H1 (cell line): ENCODE data around the gene CFAP92. TPM values are rescaled to one million over a fixed set of nuclear protein-coding genes. Genes with fewer than 3 reads are reported as not detected.
A peak's percentile ranks its signal among the peaks of the same experiment; 100 is the strongest.

Experiments
- CTCF ChIA-PET: fragments of 300-600 bp; sonication (Branson Sonifier 250); formaldehyde crosslinking; loops from one replicate; lab custom pipeline; 2021; ENCODE audit not compliant: partially characterized antibody; lab: Charles Lee
- POLR2A ChIA-PET: fragments of 300-600 bp; sonication (Branson Sonifier 250); formaldehyde crosslinking; loops from one replicate; lab custom pipeline; 2021; ENCODE audit warnings: inconsistent platforms; ENCODE audit not compliant: partially characterized antibody; lab: Charles Lee
- DNase-seq, 2 experiments: peaks; one replicate each; pipeline versions ENCODE4 v3.0.0 to v3.0.0-alpha.2; 2010 to 2022; ENCODE audit warnings: low spot score in 2 of 2, low read depth in 1 of 2, mixed read lengths in 1 of 2
- FAIRE-seq: peaks from 2 replicates; lab custom pipeline; 2011; peaks lifted over from hg19 to GRCh38; lab: Jason Lieb, UNC
- H2AFZ ChIP-seq: 2 replicates; pipeline ENCODE4 v1.8.1; 2012; ENCODE audit warnings: low read length, inconsistent platforms
- H2AK5ac ChIP-seq: 2 replicates; pipeline ENCODE4 v1.6.1; 2013; ENCODE audit warnings: low read depth, low read length
- H2BK120ac ChIP-seq: replicated peaks from 2 replicates; pipeline ENCODE3; 2013; ENCODE audit warnings: low read depth, low read length, inconsistent platforms
- H2BK12ac ChIP-seq: 2 replicates; pipeline ENCODE4 v1.6.1; 2013; ENCODE audit warnings: low read depth, low read length
- H2BK15ac ChIP-seq: 2 replicates; pipeline ENCODE4 v1.6.1; 2013; ENCODE audit warnings: low read length
- H2BK20ac ChIP-seq: 2 replicates; pipeline ENCODE4 v1.6.1; 2013; ENCODE audit warnings: low read length
- H2BK5ac ChIP-seq: 2 replicates; pipeline ENCODE4 v1.6.1; 2013; ENCODE audit warnings: low read depth, low read length
- H3K14ac ChIP-seq: 2 replicates; pipeline ENCODE4 v1.6.1; 2013; ENCODE audit warnings: inconsistent platforms; ENCODE audit not compliant: insufficient read length
- H3K18ac ChIP-seq: 2 replicates; pipeline ENCODE4 v1.6.1; 2013; ENCODE audit warnings: low read length; ENCODE audit errors: extremely low read depth
- H3K23ac ChIP-seq: 2 replicates; pipeline ENCODE4 v1.6.1; 2013; ENCODE audit warnings: inconsistent platforms; ENCODE audit not compliant: insufficient read length
- H3K23me2 ChIP-seq: 2 replicates; pipeline ENCODE4 v1.6.1; 2013; ENCODE audit warnings: low read depth, low read length
- H3K27ac ChIP-seq: 2 replicates; pipeline ENCODE4 v1.6.1; 2011; ENCODE audit warnings: low read depth, low read length, inconsistent platforms
- H3K27me3 ChIP-seq, 4 experiments: replicated peaks in 1 of 4; 1 replicate in 1 of 4; 2 replicates in 3 of 4; pipeline versions ENCODE4 v1.6.1 to v1.8.1; 2011 to 2013; ENCODE audit warnings: low read length in 3 of 4, mild to moderate bottlenecking in 3 of 4, inconsistent platforms in 2 of 4, mixed read lengths in 2 of 4, moderate library complexity in 1 of 4; ENCODE audit not compliant: control insufficient read depth in 3 of 4, insufficient read depth in 3 of 4; ENCODE audit errors: extremely low read depth in 1 of 4
- H3K36me3 ChIP-seq, 4 experiments: 2 replicates each; pipeline versions ENCODE4 v1.6.1 to v1.8.1; 2011 to 2013; ENCODE audit warnings: mild to moderate bottlenecking in 4 of 4, low read length in 3 of 4, moderate library complexity in 2 of 4, control low read depth in 1 of 4, inconsistent platforms in 1 of 4; ENCODE audit not compliant: insufficient read depth in 4 of 4, control insufficient read depth in 2 of 4
- H3K4ac ChIP-seq: replicated peaks from 2 replicates; pipeline ENCODE3; 2013; ENCODE audit warnings: low read length, low read depth, mixed read lengths, inconsistent platforms; ENCODE audit not compliant: insufficient read length
- H3K4me1 ChIP-seq, 4 experiments: replicated peaks in 1 of 4; 1 replicate in 1 of 4; 2 replicates in 3 of 4; pipeline versions ENCODE4 v1.6.1 to v1.8.1; 2011 to 2013; ENCODE audit warnings: low read length in 3 of 4, inconsistent platforms in 2 of 4, mixed read lengths in 1 of 4; ENCODE audit not compliant: insufficient read depth in 4 of 4, control insufficient read depth in 3 of 4
- H3K4me2 ChIP-seq, 2 experiments: 2 replicates each; pipeline versions ENCODE4 v1.6.1 to v1.8.1; 2011 to 2013; ENCODE audit warnings: low read depth in 2 of 2, low read length in 2 of 2, control low read depth in 1 of 2, inconsistent platforms in 1 of 2, mild to moderate bottlenecking in 1 of 2; ENCODE audit not compliant: insufficient read depth in 1 of 2
- H3K4me3 ChIP-seq, 4 experiments: fragments of 200-600, 300-600 bp in 1 of 4; sonication (generic), shearing (Covaris generic), sonication (Bioruptor Twin) in 1 of 4; 2 replicates each; pipeline versions ENCODE4 v1.5.1 to v1.8.1; 2011 to 2016; ENCODE audit warnings: low read length in 4 of 4, low read depth in 3 of 4, control low read depth in 2 of 4, inconsistent platforms in 2 of 4, mild to moderate bottlenecking in 2 of 4, mixed read lengths in 1 of 4, moderate library complexity in 1 of 4; ENCODE audit not compliant: insufficient read depth in 2 of 4; ENCODE audit errors: extremely low read depth in 1 of 4
- H3K56ac ChIP-seq: replicated peaks from 2 replicates; pipeline ENCODE3; 2013; ENCODE audit warnings: low read depth, mild to moderate bottlenecking, mixed read lengths, low read length, inconsistent platforms; ENCODE audit not compliant: insufficient read length
- H3K79me1 ChIP-seq: 2 replicates; pipeline ENCODE4 v1.6.1; 2013; ENCODE audit warnings: low read depth, low read length, control low read depth
- H3K79me2 ChIP-seq, 2 experiments: 2 replicates each; pipeline versions ENCODE4 v1.6.1 to v1.8.1; 2012 to 2013; ENCODE audit warnings: low read length in 2 of 2, mild to moderate bottlenecking in 2 of 2, inconsistent platforms in 1 of 2; ENCODE audit not compliant: insufficient read depth in 2 of 2, control insufficient read depth in 1 of 2
- H3K9ac ChIP-seq, 4 experiments: replicated peaks in 1 of 4; 1 replicate in 1 of 4; 2 replicates in 3 of 4; pipeline versions ENCODE4 v1.6.1 to v1.8.1; 2011 to 2013; ENCODE audit warnings: low read depth in 3 of 4, low read length in 3 of 4, control low read depth in 2 of 4, mild to moderate bottlenecking in 2 of 4, moderate library complexity in 2 of 4, inconsistent platforms in 1 of 4; ENCODE audit errors: extremely low read depth in 1 of 4
- H3K9me3 ChIP-seq, 2 experiments: 2 replicates each; pipeline versions ENCODE4 v1.6.1 to v1.8.1; 2012 to 2013; ENCODE audit warnings: mild to moderate bottlenecking in 2 of 2, moderate library complexity in 2 of 2, control low read depth in 1 of 2, inconsistent platforms in 1 of 2, low read depth in 1 of 2, low read length in 1 of 2, mixed read lengths in 1 of 2; ENCODE audit not compliant: insufficient read depth in 2 of 2
- H4K20me1 ChIP-seq, 2 experiments: replicated peaks in 1 of 2; 2 replicates each; pipeline versions ENCODE3 to v1.8.1; 2011 to 2013; ENCODE audit warnings: inconsistent platforms in 2 of 2, low read length in 2 of 2, mild to moderate bottlenecking in 1 of 2; ENCODE audit not compliant: insufficient read depth in 2 of 2, control insufficient read depth in 1 of 2
- H4K5ac ChIP-seq: 2 replicates; pipeline ENCODE4 v1.6.1; 2013; ENCODE audit warnings: low read length, low read depth, mixed read lengths, inconsistent platforms; ENCODE audit not compliant: insufficient read length
- H4K8ac ChIP-seq: 2 replicates; pipeline ENCODE4 v1.8.0; 2013; ENCODE audit warnings: mild to moderate bottlenecking, moderate library complexity, low read length, inconsistent platforms; ENCODE audit not compliant: insufficient read depth; ENCODE audit errors: extremely low read depth
- H4K91ac ChIP-seq: replicated peaks from 2 replicates; pipeline ENCODE3; 2013; ENCODE audit warnings: low read length, mixed read lengths, inconsistent platforms; ENCODE audit not compliant: insufficient read length
- CREB1 ChIP-seq: IDR thresholded peaks from 2 replicates; pipeline ENCODE4 v1.6.1; 2012; ENCODE audit warnings: inconsistent platforms
- HDAC6 ChIP-seq: IDR thresholded peaks from one replicate; pipeline ENCODE4 v1.7.1; 2012; ENCODE audit warnings: low read depth, mild to moderate bottlenecking, inconsistent platforms, low read length, moderate library complexity
- POLR2A ChIP-seq, 2 experiments: IDR thresholded peaks; 1 replicate in 1 of 2; 2 replicates in 1 of 2; pipeline ENCODE4 v1.6.1; 2011; ENCODE audit warnings: low read depth in 2 of 2, low read length in 2 of 2, mild to moderate bottlenecking in 2 of 2; ENCODE audit errors: control extremely low read depth in 1 of 2
- WGBS, 2 experiments: shearing (Covaris generic) in 1 of 2; methylation state at CpG; one replicate each; pipeline versions ENCODE4 v1.1.6 to v1.1.7; 2013 to 2015; ENCODE audit warnings: low lambda C conversion rate in 2 of 2, mixed read lengths in 2 of 2, inconsistent platforms in 1 of 2, low coverage in 1 of 2, missing lambda C conversion rate in 1 of 2; ENCODE audit not compliant: insufficient replicate concordance in 2 of 2, insufficient coverage in 1 of 2, insufficient read length in 1 of 2; ENCODE audit errors: extremely low coverage in 1 of 2, missing lambda C conversion rate in 1 of 2; 5-methylcytosine and 5-hydroxymethylcytosine counted together
- polyA plus RNA-seq, 7 experiments: library from polyadenylated mRNA; depleted of rRNA in 3 of 7; stranded (reverse) in 5 of 7; unstranded in 2 of 7; fragments of >200 nt in 5 of 7; fragments of 200-250 nt in 2 of 7; gene quantifications; 1 replicate in 5 of 7; 2 replicates in 1 of 7; 4 replicates in 1 of 7; pipeline versions ENCODE4 v1.2.1 to v1.2.3, GENCODE V29; 2011 to 2013; ENCODE audit warnings: missing spikeins in 2 of 7, mixed read lengths in 2 of 7
- total RNA-seq: library from RNA; stranded (reverse); fragmentation: NEBNext Ultra II Directional; extraction: Animal tissue kit (Norgen Biotek cat#: 25700); gene quantifications from 2 replicates; pipeline ENCODE4 v1.2.1, GENCODE V29; 2021
- TF ChIP-seq, protein P1 (sequence below): IDR thresholded peaks from 2 replicates; pipeline ENCODE4 v1.6.1; 2012; ENCODE audit warnings: low read length, inconsistent platforms
- TF ChIP-seq, protein P2 (sequence below): IDR thresholded peaks from 2 replicates; pipeline ENCODE4 v1.6.1; 2012; ENCODE audit warnings: inconsistent platforms

The CFAP92 gene
- total and polyA plus RNA-seq, 2 of the 8 experiments (the other 6 are each of a cell fraction or from before 2014, with no cell fraction given), result 0.77 to 2.0 TPM

DNA sequence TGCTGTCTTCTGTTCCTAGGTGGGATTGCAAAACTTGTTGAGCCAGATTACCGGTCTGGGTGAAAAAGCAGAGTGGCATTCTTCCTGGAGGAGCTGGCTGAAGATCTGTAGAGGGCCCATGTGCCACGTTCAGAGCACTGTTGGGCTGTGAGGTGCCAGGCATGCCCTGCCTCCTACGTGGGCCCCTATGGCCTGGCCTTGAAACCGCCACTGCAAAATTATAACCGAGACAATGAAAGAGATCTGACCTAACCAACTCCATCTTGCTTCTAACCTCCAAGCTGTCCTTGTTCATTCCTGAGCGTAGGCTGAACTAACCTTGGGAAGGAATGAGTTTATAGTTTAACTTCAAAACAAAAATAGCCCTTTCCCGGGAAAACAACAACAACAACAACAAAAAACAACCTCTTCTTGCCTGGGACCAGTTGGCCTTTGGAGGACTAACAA lies 115.8 kb downstream of the CFAP92 start:
- H2BK12ac ChIP-seq, result no peak overlapping the region
- TF ChIP-seq POLR2A (IDR thresholded peaks at IDR 0.05; ENCODE audit: control extremely low read depth in 1 of 2, low read depth in 2 of 2, low read length in 2 of 2) (peak in 1 of 2 experiments; percentile 57; a peak in 1 of 3 replicates), HDAC6 (no peak), CREB1 (no peak)
- TF ChIP-seq, protein P1, sequence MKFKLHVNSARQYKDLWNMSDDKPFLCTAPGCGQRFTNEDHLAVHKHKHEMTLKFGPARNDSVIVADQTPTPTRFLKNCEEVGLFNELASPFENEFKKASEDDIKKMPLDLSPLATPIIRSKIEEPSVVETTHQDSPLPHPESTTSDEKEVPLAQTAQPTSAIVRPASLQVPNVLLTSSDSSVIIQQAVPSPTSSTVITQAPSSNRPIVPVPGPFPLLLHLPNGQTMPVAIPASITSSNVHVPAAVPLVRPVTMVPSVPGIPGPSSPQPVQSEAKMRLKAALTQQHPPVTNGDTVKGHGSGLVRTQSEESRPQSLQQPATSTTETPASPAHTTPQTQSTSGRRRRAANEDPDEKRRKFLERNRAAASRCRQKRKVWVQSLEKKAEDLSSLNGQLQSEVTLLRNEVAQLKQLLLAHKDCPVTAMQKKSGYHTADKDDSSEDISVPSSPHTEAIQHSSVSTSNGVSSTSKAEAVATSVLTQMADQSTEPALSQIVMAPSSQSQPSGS, result no peak
- TF ChIP-seq, protein P2, sequence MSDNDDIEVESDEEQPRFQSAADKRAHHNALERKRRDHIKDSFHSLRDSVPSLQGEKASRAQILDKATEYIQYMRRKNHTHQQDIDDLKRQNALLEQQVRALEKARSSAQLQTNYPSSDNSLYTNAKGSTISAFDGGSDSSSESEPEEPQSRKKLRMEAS, result no peak
- FAIRE-seq, result no peak
- no peak for DNase-seq
- H3K9ac ChIP-seq, result peak overlapping the region in 3 of 4 experiments; percentile 14 to 91 (median 87); a peak in 2 of 7 replicates
- no peak overlapping the region; the same call in 1 of the 2 replicates for H4K8ac ChIP-seq
- H4K5ac ChIP-seq, result no peak overlapping the region
- peak overlapping the region; percentile 79 to 99 for H3K4me2 ChIP-seq
- CTCF ChIA-PET, result interaction anchor here (0.7 to 5.8 kb wide), 8 partner anchors 13 to 370 kb away, joined by 3 to 42 read pairs (median 4); no protein-coding TSS in a partner anchor
- peaks cover 16% of the 10 kb centered on the region for H3K79me1 ChIP-seq
- POLR2A ChIA-PET, result interaction anchor here (0.6 to 3.5 kb wide), 14 partner anchors 11 to 417 kb away, joined by 3 to 23 read pairs (median 5); no protein-coding TSS in a partner anchor
- no peak overlapping the region for H2BK20ac ChIP-seq
- H3K4me1 ChIP-seq, result peaks cover 0 to 6% (median 3%) of the 10 kb centered on the region in 4 experiments; a peak in 4 of 7 replicates
- H3K23ac ChIP-seq, result no peak overlapping the region
- no peak overlapping the region for H3K27ac ChIP-seq
- 84% methylated on average over 7 of the region's 7 CpGs; no CpG with 5 or more reads in 1 of the 2 experiments for WGBS, 2 experiments
- no peak overlapping the region for H4K91ac ChIP-seq
- peaks cover 0 to 3% of the 10 kb centered on the region in 2 experiments for H4K20me1 ChIP-seq
- H3K36me3 ChIP-seq, result peaks cover 0 to 4% (median 1%) of the 10 kb centered on the region in 4 experiments; a peak in 2 of 8 replicates
- no peak overlapping the region for H2BK120ac ChIP-seq
- H2BK15ac ChIP-seq, result no peak overlapping the region
- H3K4me3 ChIP-seq, result peak overlapping the region; percentile 74 to 85 (median 83)
- H3K14ac ChIP-seq, result no peak overlapping the region
- H3K18ac ChIP-seq, result no peak overlapping the region
- peaks cover 13% of the 10 kb centered on the region for H3K23me2 ChIP-seq
- no peaks in the 10 kb centered on the region for H3K9me3 ChIP-seq
- no peak overlapping the region for H2AFZ ChIP-seq
- H3K27me3 ChIP-seq, result no peaks in the 10 kb centered on the region
- no peak overlapping the region; the same call in 1 of the 2 replicates for H2BK5ac ChIP-seq
- peaks cover 8 to 45% of the 10 kb centered on the region in 2 experiments; a peak in 3 of 4 replicates for H3K79me2 ChIP-seq
- no peak overlapping the region for H3K56ac ChIP-seq
- no peak overlapping the region for H2AK5ac ChIP-seq
- no peak overlapping the region for H3K4ac ChIP-seq
